HEK293T (cell line): ENCODE measurements around the gene FN1.

ENCODE experiments used
- ELF4 ChIP-seq: fragments of 450-650 bp; IDR thresholded peaks from 2 replicates; pipeline ENCODE4 v1.6.1; 2017; ENCODE audit warnings: antibody characterized with exemption
- FOXA1 ChIP-seq: fragments of 450-650 bp; IDR thresholded peaks from 2 replicates; pipeline ENCODE4 v1.6.1; 2016; ENCODE audit warnings: mild to moderate bottlenecking
- L3MBTL2 ChIP-seq: fragments of 450-650 bp; conservative IDR thresholded peaks from 2 replicates; pipeline ENCODE4 v1.6.1; 2016; ENCODE audit warnings: mild to moderate bottlenecking
- SP1 ChIP-seq: fragments of 450-650 bp; IDR thresholded peaks from 2 replicates; pipeline ENCODE4 v1.6.1; 2017

DNA sequence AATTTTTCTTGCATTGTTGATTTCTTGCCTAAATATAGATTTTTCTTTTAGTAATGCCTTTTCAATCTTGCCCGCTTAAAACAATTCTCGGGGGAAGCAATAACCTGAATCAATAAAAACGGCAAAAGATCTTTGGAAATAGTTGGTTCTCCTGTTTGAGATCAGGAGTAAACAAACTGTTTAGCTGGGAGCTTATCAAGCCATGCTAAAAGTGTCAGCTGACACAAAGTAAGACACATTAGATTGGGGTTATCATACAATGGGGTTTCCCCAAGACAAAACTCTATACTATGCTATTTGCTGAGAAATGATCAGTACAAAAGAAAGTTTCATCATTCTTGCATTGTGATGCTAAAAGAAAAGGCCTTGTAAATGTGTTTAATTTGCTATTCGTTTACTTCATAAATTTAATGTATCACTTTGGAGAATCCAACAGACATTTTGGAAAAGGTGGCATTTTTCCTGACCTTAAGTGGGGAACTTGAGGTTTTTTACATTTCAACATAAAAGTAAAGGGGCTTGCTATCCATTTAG lies 77.5 kb downstream of the FN1 start:
- no peak for TF ChIP-seq L3MBTL2
- no peak for TF ChIP-seq FOXA1
- TF ChIP-seq ELF4, result no peak
- no peak for TF ChIP-seq SP1
